ENCODE measurements around the gene TAS2R50. TPM values are rescaled to one million over a fixed set of nuclear protein-coding genes. Genes with fewer than 3 reads are reported as not detected.

Gene TAS2R50
- total and polyA plus RNA-seq, 2 donors (not counting 3 experiments of a cell fraction or from before 2014, with no cell fraction given): 0.12 to 1.5 TPM

GRCh38 chr12:10967409-10967808 lies 19.3 kb downstream of the TAS2R50 start:
- H3K9me1 ChIP-seq (replicated peaks; ENCODE audit: control insufficient read depth, extremely low read depth, insufficient read depth, low read length): no peaks in the 10 kb centered on the region
- no peaks in the 10 kb centered on the region for H3K27me3 ChIP-seq (ENCODE audit: control insufficient read depth in 2 of 2, insufficient read depth in 2 of 2, low read length in 2 of 2)
- H3K4me2 ChIP-seq (ENCODE audit: insufficient read depth, low read length): peak overlapping the region; percentile 52
- no peak overlapping the region for H3K4me3 ChIP-seq (replicated peaks in 1 of 3; ENCODE audit: insufficient read depth in 1 of 3, low read depth in 1 of 3, low read length in 3 of 3)
- dilution Hi-C loops (cut with MboI; ENCODE audit: extremely low pct_ligation_motif_present, low sequenced_read_pairs) (no loop called here), intact Hi-C loops (cut with micrococcal nuclease) (loop anchor here (5.0 to 10.0 kb wide), 2 partner anchors 207 to 520 kb away; partner anchors contain the start of gene SMIM10L1)
- H3K36me3 ChIP-seq (ENCODE audit: control insufficient read depth in 2 of 2, extremely low read depth in 1 of 2, insufficient read depth in 2 of 2, low read length in 2 of 2): no peaks in the 10 kb centered on the region
- FAIRE-seq (peak; percentile 82), DNase-seq (ENCODE audit: low read depth, low spot score) (peak; percentile 79)
- no peaks in the 10 kb centered on the region for H4K20me1 ChIP-seq (replicated peaks; ENCODE audit: control insufficient read depth, extremely low read depth, insufficient read depth, low read length)
- H3K79me2 ChIP-seq (ENCODE audit: control insufficient read depth, insufficient read depth, low read length): no peaks in the 10 kb centered on the region
- peaks cover 21% of the 10 kb centered on the region for H3K4me1 ChIP-seq (ENCODE audit: control insufficient read depth, extremely low read depth, insufficient read depth, low read length)
- ChIA-PET POLR2A (interaction anchor here (0.6 kb wide), 1 partner anchor 32 kb away, joined by 3 read pairs; no protein-coding TSS in a partner anchor), CTCF (no interaction called here)
- no peaks in the 10 kb centered on the region for H3K9me3 ChIP-seq (replicated peaks; ENCODE audit: control insufficient read depth, insufficient read depth, low read length)
- H3K27ac ChIP-seq (ENCODE audit: insufficient read depth, low read depth, low read length): peak overlapping the region; percentile 77
- TF ChIP-seq POLR2A (IDR thresholded peaks at IDR 0.05; ENCODE audit: low read depth, low read length) (no peak), MAX (IDR thresholded peaks at IDR 0.05; ENCODE audit: insufficient read depth, insufficient read length) (no peak), GATA2 (IDR thresholded peaks at IDR 0.05; ENCODE audit: insufficient read depth, insufficient read length, low read depth, low read length) (peak; percentile 34), POLR2AphosphoS5 (IDR thresholded peaks at IDR 0.05; ENCODE audit: insufficient read depth, low read depth, low read length) (no peak), MYC (IDR thresholded peaks at IDR 0.05; ENCODE audit: low read depth, low read length) (no peak), EZH2 (IDR thresholded peaks at IDR 0.05; ENCODE audit: borderline replicate concordance, low read depth, low read length, severe bottlenecking) (no peak), CTCF (IDR thresholded peaks at IDR 0.05; ENCODE audit: extremely low read depth in 1 of 2, insufficient read depth in 1 of 2, low read depth in 1 of 2, low read length in 2 of 2) (no peak), JUN (IDR thresholded peaks at IDR 0.05; ENCODE audit: borderline replicate concordance, insufficient read depth, insufficient read length, low read depth) (peak; percentile 58), FOS (IDR thresholded peaks at IDR 0.05; ENCODE audit: borderline replicate concordance, insufficient read depth, low read length) (peak; percentile 32)
- H3K9ac ChIP-seq (replicated peaks; ENCODE audit: extremely low read depth, insufficient read depth, low read length): peak overlapping the region; percentile 55
- no TSS peak for BruUV-seq (replicated peaks)
- H2AFZ ChIP-seq (ENCODE audit: low read depth, low read length): no peak overlapping the region
